ENCODE data around the gene VPS39.

VPS39 gene

DNA sequence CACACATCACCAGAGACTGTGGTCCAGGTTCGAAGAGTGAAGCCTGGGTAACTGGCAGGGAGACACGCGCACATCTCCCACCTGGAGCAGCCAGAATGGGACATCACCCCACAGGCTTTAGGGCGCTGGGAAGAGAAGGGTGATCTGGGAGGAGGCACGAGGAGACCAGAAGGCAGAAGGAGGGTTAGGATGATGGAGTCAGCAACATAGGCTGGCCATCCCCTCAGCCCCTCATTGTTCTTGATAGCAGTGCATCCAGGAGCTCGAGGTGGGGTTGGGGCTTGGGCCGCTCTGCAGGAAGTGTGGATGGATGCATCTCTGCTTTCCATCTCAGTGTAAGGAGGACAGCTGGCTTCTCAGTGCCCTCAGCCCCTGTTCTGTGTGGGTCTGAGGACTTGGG, 66.9 kb downstream of the VPS39 start:
- CTCF ChIA-PET: interaction anchor here (0.9 to 1.4 kb wide), 2 partner anchors 57 to 152 kb away, joined by 3 read pairs; no protein-coding TSS in a partner anchor
- TF ChIP-seq, protein P1, sequence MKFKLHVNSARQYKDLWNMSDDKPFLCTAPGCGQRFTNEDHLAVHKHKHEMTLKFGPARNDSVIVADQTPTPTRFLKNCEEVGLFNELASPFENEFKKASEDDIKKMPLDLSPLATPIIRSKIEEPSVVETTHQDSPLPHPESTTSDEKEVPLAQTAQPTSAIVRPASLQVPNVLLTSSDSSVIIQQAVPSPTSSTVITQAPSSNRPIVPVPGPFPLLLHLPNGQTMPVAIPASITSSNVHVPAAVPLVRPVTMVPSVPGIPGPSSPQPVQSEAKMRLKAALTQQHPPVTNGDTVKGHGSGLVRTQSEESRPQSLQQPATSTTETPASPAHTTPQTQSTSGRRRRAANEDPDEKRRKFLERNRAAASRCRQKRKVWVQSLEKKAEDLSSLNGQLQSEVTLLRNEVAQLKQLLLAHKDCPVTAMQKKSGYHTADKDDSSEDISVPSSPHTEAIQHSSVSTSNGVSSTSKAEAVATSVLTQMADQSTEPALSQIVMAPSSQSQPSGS (tag by site-specific recombination; IDR thresholded peaks at IDR 0.05; ENCODE audit: low read depth): no peak
- Histone ChIP-seq H3K4me3 (ENCODE audit: low read depth, low read length) (no peak overlapping the region), H3K9me3 (ENCODE audit: control insufficient read depth, insufficient read depth, low read depth, low read length) (no peaks in the 10 kb centered on the region), H3K4me1 (ENCODE audit: control insufficient read depth, insufficient read depth, low read length) (no peaks in the 10 kb centered on the region), H3K36me3 (ENCODE audit: control insufficient read depth in 2 of 2, insufficient read depth in 1 of 2, low read length in 2 of 2) (no peaks in the 10 kb centered on the region), H3K27ac (ENCODE audit: extremely low read depth, low read depth, low read length) (no peak overlapping the region)
- POLR2A ChIA-PET: no interaction called here

DNA sequence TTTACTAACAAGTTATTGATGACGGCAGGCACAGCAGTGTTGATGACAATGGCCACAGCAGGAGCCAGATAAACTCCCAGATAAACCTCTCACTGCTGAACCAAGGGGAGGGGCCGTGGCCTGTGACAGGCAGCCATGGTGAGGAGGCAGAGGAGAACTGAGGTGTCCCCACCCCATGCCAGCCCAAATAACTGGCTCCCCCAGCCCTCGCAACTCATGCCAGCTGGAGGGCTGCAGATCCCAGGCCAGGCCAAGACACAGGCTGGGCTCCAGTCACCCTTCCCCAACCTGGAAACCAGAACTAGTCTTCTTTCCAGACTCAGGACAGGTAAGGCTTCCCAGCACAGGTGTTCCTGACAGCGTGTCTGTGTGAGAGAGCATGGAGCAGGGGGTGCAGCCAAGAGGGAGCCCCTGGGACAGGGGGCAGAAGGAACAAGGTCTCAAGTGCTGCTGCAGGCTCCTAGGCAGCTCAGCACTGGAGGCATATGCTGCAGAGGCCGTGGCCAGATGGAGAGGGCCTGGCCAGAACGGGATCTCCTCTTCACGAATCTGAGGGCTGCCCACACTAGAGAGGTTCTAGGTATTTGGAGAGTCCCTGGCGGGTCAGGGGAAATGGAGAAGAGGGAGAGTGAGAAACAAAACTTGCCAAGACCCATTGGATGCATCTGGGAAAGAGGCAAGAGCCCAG, 67.6 kb downstream of the VPS39 start:
- Histone ChIP-seq H3K4me3 (ENCODE audit: low read depth, low read length) (no peak overlapping the region), H3K27ac (ENCODE audit: extremely low read depth, low read depth, low read length) (no peak overlapping the region), H3K4me1 (ENCODE audit: control insufficient read depth, insufficient read depth, low read length) (no peaks in the 10 kb centered on the region), H3K36me3 (ENCODE audit: control insufficient read depth in 2 of 2, insufficient read depth in 1 of 2, low read length in 2 of 2) (no peaks in the 10 kb centered on the region), H3K9me3 (ENCODE audit: control insufficient read depth, insufficient read depth, low read depth, low read length) (no peaks in the 10 kb centered on the region)
- ChIA-PET POLR2A (no interaction called here), CTCF (interaction anchor here (2.3 kb wide), 1 partner anchor 10 kb away, joined by 7 read pairs; no protein-coding TSS in a partner anchor)
- TF ChIP-seq, protein P2, sequence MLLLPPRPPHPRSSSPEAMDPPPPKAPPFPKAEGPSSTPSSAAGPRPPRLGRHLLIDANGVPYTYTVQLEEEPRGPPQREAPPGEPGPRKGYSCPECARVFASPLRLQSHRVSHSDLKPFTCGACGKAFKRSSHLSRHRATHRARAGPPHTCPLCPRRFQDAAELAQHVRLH (tag by site-specific recombination; IDR thresholded peaks at IDR 0.05): no peak
- TF ChIP-seq ZNF133 (tag by site-specific recombination; IDR thresholded peaks at IDR 0.05) (no peak), ZBTB48 (tag by site-specific recombination; IDR thresholded peaks at IDR 0.05) (no peak), ZSCAN16 (tag by site-specific recombination; IDR thresholded peaks at IDR 0.05) (no peak), KLF8 (tag by site-specific recombination; IDR thresholded peaks at IDR 0.05) (no peak), HOXC10 (CRISPR knock-in tag; IDR thresholded peaks at IDR 0.05) (no peak), GLIS1 (tag by site-specific recombination; IDR thresholded peaks at IDR 0.05) (no peak)
- TF ChIP-seq, protein P1 (tag by site-specific recombination; IDR thresholded peaks at IDR 0.05; ENCODE audit: low read depth): no peak
- TF ChIP-seq, protein P3, sequence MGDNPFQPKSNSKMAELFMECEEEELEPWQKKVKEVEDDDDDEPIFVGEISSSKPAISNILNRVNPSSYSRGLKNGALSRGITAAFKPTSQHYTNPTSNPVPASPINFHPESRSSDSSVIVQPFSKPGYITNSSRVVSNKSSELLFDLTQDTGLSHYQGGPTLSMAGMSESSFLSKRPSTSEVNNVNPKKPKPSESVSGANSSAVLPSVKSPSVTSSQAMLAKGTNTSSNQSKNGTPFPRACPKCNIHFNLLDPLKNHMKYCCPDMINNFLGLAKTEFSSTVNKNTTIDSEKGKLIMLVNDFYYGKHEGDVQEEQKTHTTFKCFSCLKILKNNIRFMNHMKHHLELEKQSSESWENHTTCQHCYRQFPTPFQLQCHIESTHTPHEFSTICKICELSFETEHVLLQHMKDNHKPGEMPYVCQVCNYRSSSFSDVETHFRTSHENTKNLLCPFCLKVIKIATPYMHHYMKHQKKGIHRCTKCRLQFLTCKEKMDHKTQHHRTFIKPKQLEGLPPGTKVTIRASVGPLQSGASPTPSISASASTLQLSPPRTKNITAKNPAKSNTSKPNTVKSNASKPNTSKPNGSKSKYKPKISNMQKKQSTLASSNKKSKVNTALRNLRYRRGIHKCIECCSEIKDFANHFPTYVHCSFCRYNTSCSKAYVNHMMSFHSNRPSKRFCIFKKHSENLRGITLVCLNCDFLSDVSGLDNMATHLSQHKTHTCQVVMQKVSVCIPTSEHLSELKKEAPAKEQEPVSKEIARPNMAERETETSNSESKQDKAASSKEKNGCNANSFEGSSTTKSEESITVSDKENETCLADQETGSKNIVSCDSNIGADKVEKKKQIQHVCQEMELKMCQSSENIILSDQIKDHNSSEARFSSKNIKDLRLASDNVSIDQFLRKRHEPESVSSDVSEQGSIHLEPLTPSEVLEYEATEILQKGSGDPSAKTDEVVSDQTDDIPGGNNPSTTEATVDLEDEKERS (tag by site-specific recombination; IDR thresholded peaks at IDR 0.05): no peak
- TF ChIP-seq, protein P4, sequence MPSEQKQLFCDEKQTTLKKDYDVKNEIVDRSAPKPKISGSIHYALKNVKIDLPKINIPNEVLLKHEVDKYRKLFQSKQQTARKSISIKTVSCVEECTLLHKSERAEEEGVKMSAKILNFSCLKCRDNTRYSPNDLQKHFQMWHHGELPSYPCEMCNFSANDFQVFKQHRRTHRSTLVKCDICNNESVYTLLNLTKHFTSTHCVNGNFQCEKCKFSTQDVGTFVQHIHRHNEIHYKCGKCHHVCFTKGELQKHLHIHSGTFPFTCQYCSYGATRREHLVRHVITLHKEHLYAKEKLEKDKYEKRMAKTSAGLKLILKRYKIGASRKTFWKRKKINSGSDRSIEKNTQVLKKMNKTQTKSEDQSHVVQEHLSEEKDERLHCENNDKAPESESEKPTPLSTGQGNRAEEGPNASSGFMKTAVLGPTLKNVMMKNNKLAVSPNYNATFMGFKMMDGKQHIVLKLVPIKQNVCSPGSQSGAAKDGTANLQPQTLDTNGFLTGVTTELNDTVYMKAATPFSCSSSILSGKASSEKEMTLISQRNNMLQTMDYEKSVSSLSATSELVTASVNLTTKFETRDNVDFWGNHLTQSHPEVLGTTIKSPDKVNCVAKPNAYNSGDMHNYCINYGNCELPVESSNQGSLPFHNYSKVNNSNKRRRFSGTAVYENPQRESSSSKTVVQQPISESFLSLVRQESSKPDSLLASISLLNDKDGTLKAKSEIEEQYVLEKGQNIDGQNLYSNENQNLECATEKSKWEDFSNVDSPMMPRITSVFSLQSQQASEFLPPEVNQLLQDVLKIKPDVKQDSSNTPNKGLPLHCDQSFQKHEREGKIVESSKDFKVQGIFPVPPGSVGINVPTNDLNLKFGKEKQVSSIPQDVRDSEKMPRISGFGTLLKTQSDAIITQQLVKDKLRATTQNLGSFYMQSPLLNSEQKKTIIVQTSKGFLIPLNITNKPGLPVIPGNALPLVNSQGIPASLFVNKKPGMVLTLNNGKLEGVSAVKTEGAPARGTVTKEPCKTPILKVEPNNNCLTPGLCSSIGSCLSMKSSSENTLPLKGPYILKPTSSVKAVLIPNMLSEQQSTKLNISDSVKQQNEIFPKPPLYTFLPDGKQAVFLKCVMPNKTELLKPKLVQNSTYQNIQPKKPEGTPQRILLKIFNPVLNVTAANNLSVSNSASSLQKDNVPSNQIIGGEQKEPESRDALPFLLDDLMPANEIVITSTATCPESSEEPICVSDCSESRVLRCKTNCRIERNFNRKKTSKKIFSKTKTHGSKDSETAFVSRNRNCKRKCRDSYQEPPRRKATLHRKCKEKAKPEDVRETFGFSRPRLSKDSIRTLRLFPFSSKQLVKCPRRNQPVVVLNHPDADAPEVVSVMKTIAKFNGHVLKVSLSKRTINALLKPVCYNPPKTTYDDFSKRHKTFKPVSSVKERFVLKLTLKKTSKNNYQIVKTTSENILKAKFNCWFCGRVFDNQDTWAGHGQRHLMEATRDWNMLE (tag by site-specific recombination; conservative IDR thresholded peaks at IDR 0.05; ENCODE audit: low read depth): no peak
- TF ChIP-seq, protein P5, sequence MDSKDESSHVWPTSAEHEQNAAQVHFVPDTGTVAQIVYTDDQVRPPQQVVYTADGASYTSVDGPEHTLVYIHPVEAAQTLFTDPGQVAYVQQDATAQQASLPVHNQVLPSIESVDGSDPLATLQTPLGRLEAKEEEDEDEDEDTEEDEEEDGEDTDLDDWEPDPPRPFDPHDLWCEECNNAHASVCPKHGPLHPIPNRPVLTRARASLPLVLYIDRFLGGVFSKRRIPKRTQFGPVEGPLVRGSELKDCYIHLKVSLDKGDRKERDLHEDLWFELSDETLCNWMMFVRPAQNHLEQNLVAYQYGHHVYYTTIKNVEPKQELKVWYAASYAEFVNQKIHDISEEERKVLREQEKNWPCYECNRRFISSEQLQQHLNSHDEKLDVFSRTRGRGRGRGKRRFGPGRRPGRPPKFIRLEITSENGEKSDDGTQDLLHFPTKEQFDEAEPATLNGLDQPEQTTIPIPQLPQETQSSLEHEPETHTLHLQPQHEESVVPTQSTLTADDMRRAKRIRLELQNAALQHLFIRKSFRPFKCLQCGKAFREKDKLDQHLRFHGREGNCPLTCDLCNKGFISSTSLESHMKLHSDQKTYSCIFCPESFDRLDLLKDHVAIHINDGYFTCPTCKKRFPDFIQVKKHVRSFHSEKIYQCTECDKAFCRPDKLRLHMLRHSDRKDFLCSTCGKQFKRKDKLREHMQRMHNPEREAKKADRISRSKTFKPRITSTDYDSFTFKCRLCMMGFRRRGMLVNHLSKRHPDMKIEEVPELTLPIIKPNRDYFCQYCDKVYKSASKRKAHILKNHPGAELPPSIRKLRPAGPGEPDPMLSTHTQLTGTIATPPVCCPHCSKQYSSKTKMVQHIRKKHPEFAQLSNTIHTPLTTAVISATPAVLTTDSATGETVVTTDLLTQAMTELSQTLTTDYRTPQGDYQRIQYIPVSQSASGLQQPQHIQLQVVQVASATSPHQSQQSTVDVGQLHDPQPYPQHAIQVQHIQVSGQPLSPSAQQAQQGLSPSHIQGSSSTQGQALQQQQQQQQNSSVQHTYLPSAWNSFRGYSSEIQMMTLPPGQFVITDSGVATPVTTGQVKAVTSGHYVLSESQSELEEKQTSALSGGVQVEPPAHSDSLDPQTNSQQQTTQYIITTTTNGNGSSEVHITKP (tag by site-specific recombination; IDR thresholded peaks at IDR 0.05): no peak
- TF ChIP-seq, protein P6, sequence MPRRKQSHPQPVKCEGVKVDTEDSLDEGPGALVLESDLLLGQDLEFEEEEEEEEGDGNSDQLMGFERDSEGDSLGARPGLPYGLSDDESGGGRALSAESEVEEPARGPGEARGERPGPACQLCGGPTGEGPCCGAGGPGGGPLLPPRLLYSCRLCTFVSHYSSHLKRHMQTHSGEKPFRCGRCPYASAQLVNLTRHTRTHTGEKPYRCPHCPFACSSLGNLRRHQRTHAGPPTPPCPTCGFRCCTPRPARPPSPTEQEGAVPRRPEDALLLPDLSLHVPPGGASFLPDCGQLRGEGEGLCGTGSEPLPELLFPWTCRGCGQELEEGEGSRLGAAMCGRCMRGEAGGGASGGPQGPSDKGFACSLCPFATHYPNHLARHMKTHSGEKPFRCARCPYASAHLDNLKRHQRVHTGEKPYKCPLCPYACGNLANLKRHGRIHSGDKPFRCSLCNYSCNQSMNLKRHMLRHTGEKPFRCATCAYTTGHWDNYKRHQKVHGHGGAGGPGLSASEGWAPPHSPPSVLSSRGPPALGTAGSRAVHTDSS (tag by site-specific recombination; IDR thresholded peaks at IDR 0.05): no peak
- TF ChIP-seq, protein P7, sequence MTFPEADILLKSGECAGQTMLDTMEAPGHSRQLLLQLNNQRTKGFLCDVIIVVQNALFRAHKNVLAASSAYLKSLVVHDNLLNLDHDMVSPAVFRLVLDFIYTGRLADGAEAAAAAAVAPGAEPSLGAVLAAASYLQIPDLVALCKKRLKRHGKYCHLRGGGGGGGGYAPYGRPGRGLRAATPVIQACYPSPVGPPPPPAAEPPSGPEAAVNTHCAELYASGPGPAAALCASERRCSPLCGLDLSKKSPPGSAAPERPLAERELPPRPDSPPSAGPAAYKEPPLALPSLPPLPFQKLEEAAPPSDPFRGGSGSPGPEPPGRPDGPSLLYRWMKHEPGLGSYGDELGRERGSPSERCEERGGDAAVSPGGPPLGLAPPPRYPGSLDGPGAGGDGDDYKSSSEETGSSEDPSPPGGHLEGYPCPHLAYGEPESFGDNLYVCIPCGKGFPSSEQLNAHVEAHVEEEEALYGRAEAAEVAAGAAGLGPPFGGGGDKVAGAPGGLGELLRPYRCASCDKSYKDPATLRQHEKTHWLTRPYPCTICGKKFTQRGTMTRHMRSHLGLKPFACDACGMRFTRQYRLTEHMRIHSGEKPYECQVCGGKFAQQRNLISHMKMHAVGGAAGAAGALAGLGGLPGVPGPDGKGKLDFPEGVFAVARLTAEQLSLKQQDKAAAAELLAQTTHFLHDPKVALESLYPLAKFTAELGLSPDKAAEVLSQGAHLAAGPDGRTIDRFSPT (tag by site-specific recombination; IDR thresholded peaks at IDR 0.05): no peak
